Measurements from ENCODE around the gene PTBP3.
"Not testable (repeated sequence)": the region's sequence is repeated elsewhere in the genome, so short reads cannot be mapped to it uniquely, and the experiment has no call there.

Gene PTBP3

GRCh38 chr9:112280904-112281303, 52.5 kb downstream of the PTBP3 start:
- TF ChIP-seq CTCF (conservative IDR thresholded peaks at IDR 0.05), result no peak
- H3K27ac ChIP-seq, result no peak overlapping the region

GRCh38 chr9:112279501-112279900, 53.9 kb downstream of the PTBP3 start:
- H3K27ac ChIP-seq, result no peak overlapping the region
- TF ChIP-seq CTCF (conservative IDR thresholded peaks at IDR 0.05), result no peak

DNA sequence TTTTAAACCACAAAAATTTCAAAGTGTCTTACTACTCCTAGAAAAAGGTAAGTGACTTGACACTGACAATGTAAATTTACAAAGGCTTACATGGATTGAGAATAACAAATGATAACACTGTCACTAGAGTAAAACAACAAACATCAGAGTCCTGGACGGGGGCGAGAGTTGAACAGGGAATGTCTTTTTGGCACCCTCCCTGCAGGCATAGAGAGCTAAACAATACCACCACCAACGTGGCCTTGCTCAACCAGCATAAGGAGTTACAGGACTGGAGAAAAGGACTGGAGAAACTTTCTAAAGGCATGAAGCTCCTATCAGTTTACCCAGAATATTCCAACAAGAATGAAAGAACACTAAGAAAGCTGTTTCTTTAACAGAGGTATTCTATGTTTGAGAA, 55.3 kb downstream of the PTBP3 start:
- no peak for TF ChIP-seq CTCF (conservative IDR thresholded peaks at IDR 0.05)
- no peak overlapping the region for H3K27ac ChIP-seq

GRCh38 chr9:112274600-112274999, 58.8 kb downstream of the PTBP3 start:
- H3K27ac ChIP-seq, result no peak overlapping the region

GRCh38 chr9:112273876-112274275, 59.5 kb downstream of the PTBP3 start:
- no peak for TF ChIP-seq CTCF (conservative IDR thresholded peaks at IDR 0.05)
- no peak overlapping the region for H3K27ac ChIP-seq

More at GRCh38 chr9:112274600-112274999, 58.8 kb downstream of the PTBP3 start:
- TF ChIP-seq CTCF (conservative IDR thresholded peaks at IDR 0.05), result no peak

GRCh38 chr9:112271466-112272098, 61.8 kb downstream of the PTBP3 start:
- no peak for TF ChIP-seq CTCF (conservative IDR thresholded peaks at IDR 0.05)
- H3K27ac ChIP-seq, result no peak overlapping the region

DNA sequence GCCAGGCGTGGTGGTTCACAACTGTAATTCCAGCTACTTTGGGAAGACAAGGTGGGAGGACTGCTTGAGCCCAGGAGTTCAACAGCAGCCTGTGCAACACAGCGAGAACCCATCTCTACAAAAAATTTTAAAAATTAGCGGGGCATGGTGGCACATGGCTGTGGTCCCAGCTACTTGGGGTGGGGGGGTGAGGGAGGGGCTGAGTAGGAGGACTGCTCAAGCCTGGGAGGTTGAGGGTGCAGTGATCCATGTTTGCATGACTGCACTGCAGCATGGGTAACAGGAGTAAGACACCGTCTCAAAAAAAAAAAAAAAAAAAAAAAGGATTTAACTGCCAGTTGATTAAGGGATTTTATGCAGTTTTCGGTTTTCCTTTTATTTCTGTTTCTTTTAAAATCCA, 65.0 kb downstream of the PTBP3 start:
- TF ChIP-seq CTCF (conservative IDR thresholded peaks at IDR 0.05), result no peak
- no peak overlapping the region for H3K27ac ChIP-seq

GRCh38 chr9:112267086-112267485, 66.3 kb downstream of the PTBP3 start:
- H3K27ac ChIP-seq, result not testable (repeated sequence)
